ENCODE data around the gene ZNF497. TPM values are rescaled to one million over a fixed set of nuclear protein-coding genes. Genes with fewer than 3 reads are reported as not detected.

Gene ZNF497
- total and polyA plus RNA-seq, 9 of the 15 experiments (the other 6 are each of a cell fraction or from before 2014, with no cell fraction given) = 0.06 to 0.98 (median 0.44) TPM; not detected in 1

DNA sequence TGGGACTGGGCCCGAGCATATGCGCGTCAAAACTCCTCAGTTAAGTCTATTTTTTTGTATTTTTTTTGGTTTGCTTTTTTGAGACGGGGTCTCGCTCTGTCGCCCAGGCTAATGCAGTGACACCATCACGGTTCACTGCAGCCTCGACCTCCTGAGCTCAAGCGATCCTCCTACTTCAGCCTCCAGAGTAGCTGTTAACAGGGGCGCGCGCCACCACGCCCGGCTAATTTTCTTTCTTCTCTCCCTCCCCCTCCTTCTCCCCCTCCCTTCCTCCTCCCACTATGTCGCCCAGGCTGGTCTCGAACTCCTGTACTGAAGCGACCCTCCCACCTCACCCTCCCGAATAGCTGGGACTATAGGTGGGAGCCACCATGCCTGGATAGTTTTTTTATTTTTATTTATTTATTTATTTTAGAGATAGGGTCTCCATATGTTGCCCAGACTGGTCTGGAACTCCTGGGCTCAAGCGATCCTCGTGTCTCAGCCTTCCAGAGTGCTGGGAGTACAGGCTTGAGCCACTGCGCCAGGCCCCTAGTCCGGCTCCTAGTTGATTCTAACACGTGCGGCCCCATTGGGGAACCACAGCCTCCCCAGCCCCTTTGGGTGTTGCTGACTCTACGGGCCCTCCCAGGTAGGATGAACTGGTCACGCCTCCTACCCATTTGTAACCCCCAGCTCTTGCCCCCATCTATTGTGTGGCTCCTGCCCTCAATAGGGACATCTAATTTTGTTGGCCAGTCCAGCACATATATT is 19.1 kb upstream of the ZNF497 start (continued):
- TF ChIP-seq, protein P1, sequence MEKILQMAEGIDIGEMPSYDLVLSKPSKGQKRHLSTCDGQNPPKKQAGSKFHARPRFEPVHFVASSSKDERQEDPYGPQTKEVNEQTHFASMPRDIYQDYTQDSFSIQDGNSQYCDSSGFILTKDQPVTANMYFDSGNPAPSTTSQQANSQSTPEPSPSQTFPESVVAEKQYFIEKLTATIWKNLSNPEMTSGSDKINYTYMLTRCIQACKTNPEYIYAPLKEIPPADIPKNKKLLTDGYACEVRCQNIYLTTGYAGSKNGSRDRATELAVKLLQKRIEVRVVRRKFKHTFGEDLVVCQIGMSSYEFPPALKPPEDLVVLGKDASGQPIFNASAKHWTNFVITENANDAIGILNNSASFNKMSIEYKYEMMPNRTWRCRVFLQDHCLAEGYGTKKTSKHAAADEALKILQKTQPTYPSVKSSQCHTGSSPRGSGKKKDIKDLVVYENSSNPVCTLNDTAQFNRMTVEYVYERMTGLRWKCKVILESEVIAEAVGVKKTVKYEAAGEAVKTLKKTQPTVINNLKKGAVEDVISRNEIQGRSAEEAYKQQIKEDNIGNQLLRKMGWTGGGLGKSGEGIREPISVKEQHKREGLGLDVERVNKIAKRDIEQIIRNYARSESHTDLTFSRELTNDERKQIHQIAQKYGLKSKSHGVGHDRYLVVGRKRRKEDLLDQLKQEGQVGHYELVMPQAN (IDR thresholded peaks at IDR 0.05; ENCODE audit: borderline replicate concordance) = peak; percentile 91
- TF ChIP-seq RBM34 (IDR thresholded peaks at IDR 0.05; ENCODE audit: borderline replicate concordance, insufficient read depth, low read length) (no peak), ZNF174 (CRISPR knock-in tag; IDR thresholded peaks at IDR 0.05) (no peak), SREBF1 (IDR thresholded peaks at IDR 0.05; ENCODE audit: borderline replicate concordance, low read depth, low read length) (no peak), XRCC3 (IDR thresholded peaks at IDR 0.05) (no peak), NFXL1 (CRISPR knock-in tag; IDR thresholded peaks at IDR 0.05) (no peak), ZBTB8A (IDR thresholded peaks at IDR 0.05; ENCODE audit: partially characterized antibody) (no peak), PRMT5 (CRISPR knock-in tag; IDR thresholded peaks at IDR 0.05) (no peak), IRF2 (CRISPR knock-in tag; IDR thresholded peaks at IDR 0.05) (no peak), TAF7 (tag; IDR thresholded peaks at IDR 0.05) (no peak), MBD2 (IDR thresholded peaks at IDR 0.05; ENCODE audit: borderline replicate concordance, low read depth) (no peak), BMI1 (IDR thresholded peaks at IDR 0.05; ENCODE audit: low read length) (no peak), HDGF (IDR thresholded peaks at IDR 0.05) (no peak), KDM1A (IDR thresholded peaks at IDR 0.05) (no peak), MECOM (CRISPR knock-in tag; IDR thresholded peaks at IDR 0.05) (no peak), CBX2 (IDR thresholded peaks at IDR 0.05; ENCODE audit: insufficient read depth, low read length, poor library complexity, severe bottlenecking) (no peak), XRCC5 (IDR thresholded peaks at IDR 0.05; ENCODE audit: low read depth, low read length) (no peak)
- TF ChIP-seq, protein P2, sequence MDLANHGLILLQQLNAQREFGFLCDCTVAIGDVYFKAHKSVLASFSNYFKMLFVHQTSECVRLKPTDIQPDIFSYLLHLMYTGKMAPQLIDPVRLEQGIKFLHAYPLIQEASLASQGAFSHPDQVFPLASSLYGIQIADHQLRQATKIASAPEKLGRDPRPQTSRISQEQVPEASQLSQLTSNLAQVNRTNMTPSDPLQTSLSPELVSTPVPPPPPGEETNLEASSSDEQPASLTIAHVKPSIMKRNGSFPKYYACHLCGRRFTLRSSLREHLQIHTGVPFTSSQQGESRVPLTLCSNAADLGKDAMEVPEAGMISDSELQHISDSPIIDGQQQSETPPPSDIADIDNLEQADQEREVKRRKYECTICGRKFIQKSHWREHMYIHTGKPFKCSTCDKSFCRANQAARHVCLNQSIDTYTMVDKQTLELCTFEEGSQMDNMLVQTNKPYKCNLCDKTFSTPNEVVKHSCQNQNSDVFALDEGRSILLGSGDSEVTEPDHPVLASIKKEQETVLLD (IDR thresholded peaks at IDR 0.05) = peak; percentile 46; the same call in 1 of the 2 replicates
- TF ChIP-seq, protein P3, sequence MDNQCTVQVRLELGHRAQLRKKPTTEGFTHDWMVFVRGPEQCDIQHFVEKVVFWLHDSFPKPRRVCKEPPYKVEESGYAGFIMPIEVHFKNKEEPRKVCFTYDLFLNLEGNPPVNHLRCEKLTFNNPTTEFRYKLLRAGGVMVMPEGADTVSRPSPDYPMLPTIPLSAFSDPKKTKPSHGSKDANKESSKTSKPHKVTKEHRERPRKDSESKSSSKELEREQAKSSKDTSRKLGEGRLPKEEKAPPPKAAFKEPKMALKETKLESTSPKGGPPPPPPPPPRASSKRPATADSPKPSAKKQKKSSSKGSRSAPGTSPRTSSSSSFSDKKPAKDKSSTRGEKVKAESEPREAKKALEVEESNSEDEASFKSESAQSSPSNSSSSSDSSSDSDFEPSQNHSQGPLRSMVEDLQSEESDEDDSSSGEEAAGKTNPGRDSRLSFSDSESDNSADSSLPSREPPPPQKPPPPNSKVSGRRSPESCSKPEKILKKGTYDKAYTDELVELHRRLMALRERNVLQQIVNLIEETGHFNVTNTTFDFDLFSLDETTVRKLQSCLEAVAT (IDR thresholded peaks at IDR 0.05) = 0 out of 4 replicates have a peak, but pooled peaks of 1 of the 2 experiments have one; percentile 48
- TF ChIP-seq, protein P4, sequence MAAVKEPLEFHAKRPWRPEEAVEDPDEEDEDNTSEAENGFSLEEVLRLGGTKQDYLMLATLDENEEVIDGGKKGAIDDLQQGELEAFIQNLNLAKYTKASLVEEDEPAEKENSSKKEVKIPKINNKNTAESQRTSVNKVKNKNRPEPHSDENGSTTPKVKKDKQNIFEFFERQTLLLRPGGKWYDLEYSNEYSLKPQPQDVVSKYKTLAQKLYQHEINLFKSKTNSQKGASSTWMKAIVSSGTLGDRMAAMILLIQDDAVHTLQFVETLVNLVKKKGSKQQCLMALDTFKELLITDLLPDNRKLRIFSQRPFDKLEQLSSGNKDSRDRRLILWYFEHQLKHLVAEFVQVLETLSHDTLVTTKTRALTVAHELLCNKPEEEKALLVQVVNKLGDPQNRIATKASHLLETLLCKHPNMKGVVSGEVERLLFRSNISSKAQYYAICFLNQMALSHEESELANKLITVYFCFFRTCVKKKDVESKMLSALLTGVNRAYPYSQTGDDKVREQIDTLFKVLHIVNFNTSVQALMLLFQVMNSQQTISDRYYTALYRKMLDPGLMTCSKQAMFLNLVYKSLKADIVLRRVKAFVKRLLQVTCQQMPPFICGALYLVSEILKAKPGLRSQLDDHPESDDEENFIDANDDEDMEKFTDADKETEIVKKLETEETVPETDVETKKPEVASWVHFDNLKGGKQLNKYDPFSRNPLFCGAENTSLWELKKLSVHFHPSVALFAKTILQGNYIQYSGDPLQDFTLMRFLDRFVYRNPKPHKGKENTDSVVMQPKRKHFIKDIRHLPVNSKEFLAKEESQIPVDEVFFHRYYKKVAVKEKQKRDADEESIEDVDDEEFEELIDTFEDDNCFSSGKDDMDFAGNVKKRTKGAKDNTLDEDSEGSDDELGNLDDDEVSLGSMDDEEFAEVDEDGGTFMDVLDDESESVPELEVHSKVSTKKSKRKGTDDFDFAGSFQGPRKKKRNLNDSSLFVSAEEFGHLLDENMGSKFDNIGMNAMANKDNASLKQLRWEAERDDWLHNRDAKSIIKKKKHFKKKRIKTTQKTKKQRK (IDR thresholded peaks at IDR 0.05; ENCODE audit: borderline replicate concordance, low read depth, low read length) = no peak

All from K562 (cell line).